T-helper 2 cell treated with Interferon-gamma antibody and Interleukin-4, amounts not matched to agents 100 ng/mL and 5 ng/mL, for 36 hours (primary cell): ENCODE data around the gene FARP1. TPM values are rescaled to one million over a fixed set of nuclear protein-coding genes. Genes with fewer than 3 reads are reported as not detected.

ENCODE experiments used
- intact Hi-C: fragments of 100-400 bp; cut with micrococcal nuclease; formaldehyde crosslinking; loops from one replicate; pipeline ENCODE4 v1.15.1; 2023
- total RNA-seq: library from RNA; stranded (reverse); gene quantifications from 2 replicates; pipeline ENCODE4 v1.2.3, GENCODE V29; 2022

FARP1 gene, protein sequence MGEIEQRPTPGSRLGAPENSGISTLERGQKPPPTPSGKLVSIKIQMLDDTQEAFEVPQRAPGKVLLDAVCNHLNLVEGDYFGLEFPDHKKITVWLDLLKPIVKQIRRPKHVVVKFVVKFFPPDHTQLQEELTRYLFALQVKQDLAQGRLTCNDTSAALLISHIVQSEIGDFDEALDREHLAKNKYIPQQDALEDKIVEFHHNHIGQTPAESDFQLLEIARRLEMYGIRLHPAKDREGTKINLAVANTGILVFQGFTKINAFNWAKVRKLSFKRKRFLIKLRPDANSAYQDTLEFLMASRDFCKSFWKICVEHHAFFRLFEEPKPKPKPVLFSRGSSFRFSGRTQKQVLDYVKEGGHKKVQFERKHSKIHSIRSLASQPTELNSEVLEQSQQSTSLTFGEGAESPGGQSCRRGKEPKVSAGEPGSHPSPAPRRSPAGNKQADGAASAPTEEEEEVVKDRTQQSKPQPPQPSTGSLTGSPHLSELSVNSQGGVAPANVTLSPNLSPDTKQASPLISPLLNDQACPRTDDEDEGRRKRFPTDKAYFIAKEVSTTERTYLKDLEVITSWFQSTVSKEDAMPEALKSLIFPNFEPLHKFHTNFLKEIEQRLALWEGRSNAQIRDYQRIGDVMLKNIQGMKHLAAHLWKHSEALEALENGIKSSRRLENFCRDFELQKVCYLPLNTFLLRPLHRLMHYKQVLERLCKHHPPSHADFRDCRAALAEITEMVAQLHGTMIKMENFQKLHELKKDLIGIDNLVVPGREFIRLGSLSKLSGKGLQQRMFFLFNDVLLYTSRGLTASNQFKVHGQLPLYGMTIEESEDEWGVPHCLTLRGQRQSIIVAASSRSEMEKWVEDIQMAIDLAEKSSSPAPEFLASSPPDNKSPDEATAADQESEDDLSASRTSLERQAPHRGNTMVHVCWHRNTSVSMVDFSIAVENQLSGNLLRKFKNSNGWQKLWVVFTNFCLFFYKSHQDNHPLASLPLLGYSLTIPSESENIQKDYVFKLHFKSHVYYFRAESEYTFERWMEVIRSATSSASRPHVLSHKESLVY
- total RNA-seq = 0.57 and 1.1 TPM in 2 replicates

DNA sequence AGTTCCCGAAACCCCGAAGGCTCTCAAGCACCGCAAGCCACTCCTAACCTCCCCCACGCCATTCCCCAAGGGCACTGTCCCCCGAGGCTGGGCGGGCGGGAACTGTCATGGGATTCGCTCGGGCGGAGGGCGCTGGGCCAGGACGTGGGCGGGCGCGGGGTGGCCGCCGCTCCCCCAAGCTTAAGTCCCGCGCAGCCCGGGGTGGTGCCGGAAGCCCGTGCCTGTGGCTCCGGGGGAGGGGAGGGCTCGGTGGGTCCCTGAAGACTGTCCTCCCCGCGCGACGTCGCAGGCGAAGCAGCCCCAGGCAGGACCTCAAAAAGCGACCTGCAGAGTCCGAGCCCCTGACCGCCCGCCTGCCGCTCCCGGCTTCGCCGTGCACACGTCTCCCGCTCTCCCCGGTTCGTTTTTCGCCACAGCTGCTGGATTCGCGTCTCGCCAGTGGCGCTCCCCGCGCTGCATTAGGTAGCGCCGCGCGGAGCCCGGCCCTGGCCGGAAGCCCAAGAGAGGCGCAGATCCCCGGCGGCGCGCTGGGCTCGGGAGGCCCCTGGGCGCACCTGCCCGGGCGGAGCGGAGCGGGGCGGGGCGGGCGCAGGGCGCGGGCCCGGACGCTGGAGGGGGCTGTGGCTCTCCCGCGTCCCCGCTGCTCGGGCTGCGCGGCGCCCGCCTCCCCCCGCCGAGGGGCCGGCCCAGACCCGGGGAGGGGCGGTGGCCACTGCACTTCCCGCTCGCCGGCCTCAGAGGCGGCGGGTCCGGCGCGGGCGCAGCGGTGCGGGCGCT is at the start of gene FARP1:
FARP1 (plus strand) TSS at position 715 of the 777 bp plus-strand sequence. CDS start 70,149 bp downstream, outside the sequence.
- intact Hi-C loops = loop anchor here (5.0 kb wide), 1 partner anchor 165 kb away; no protein-coding TSS in a partner anchor

DNA sequence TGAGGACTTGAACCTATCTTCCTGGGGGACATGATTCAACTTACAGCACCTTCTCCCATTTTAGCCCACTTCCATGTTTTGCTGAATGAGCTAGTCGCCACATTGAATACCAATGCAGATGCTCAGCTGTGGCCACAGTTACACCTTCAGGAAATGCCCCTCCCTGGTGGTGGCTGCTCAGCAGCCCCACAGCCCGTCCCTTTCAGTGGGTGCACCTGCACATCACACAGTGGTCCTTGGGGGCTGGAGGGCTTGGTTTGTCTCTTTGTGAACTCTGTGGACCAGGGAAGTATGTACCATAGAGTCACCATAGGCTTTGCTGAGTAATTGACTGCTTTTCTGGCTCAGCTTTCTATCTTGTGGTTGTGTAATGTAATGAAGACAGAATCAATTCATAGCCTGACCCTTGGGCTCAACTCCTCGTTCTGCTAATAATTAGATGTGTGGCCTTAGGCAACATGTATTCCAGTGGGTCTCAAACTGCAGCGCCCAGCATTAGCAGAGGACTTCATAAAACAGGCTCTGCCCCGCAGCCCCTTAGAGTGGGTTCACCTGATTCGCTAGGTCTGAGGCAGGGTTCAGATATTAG is 48.1 kb upstream of the FARP1 start:
- intact Hi-C loops = no loop called here

DNA sequence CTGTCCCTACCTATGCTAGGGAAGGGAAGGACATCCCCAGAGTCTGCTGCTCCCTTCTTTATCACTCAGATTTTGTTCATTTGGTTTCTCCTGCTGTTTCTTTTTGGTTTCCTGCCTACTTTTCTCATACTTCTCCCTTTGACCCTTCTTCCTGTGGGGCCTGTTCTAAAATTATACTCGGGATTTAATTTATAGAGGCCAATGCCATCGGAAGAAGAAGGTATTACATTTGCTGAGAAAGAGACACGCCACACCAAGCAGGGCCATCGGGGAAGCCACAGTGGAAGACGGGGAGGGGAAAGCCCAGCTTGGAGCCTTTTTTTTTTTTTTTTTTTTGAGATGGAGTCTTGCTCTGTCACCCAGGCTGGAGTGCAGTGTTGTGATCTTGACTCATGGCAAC is 46.8 kb upstream of the FARP1 start:
- intact Hi-C loops = no loop called here

DNA sequence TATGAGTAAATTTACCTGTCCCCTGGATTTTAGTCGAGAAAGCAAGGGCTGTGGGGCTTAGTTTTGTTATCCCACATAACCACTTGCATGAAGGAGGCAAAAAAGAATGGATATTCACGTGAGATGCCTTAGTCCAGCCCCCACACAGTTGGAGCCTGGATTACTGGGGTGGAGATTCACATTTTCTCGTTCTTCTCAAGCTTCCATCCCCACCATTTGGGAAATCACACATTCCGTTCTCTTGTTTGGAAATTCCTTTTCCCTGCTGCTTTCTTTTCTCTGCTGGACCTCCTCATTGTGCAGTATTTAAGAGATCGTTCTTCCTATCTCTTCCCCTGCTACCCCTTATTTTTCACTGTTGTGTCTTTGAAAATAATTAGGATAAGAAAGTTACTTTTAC is 45.1 kb upstream of the FARP1 start:
- intact Hi-C loops = no loop called here

DNA sequence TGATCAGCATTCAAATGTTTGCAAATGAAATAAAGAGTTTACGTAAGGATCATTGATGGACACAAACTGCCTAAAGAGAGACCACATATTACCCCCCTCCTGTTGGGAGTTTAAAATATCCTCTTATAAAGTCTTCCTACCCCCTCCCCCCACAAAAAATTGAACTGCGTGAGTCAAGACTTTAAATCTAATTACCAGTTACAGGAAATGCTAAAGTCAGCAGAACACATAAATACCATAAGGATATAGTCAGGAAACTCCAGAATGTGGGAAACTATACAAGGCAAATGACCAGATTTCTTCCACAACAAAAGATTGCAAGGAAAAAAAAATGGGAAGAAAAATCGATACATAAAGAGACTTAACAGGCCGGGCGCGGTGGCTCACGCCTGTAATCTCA is 44.4 kb upstream of the FARP1 start:
- intact Hi-C loops = no loop called here

DNA sequence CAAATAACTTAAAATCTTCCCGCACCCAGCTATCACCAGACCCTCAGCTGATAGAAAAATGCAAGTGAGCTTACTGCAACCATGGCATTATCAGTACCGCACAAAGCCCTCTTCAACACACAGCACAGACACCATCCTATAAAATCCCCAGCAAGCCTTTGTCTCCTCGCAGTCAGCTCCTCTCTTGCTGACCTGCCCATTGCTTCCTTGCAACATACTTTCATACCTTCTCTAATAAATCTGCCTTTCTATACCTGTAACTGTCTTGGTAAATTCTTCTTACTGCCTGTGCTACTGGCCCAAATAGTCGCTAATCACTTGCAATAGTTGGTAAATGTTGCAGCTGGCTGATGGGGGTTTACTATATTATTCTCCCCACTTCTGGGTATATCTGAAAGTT is 43.3 kb upstream of the FARP1 start:
- intact Hi-C loops = no loop called here

DNA sequence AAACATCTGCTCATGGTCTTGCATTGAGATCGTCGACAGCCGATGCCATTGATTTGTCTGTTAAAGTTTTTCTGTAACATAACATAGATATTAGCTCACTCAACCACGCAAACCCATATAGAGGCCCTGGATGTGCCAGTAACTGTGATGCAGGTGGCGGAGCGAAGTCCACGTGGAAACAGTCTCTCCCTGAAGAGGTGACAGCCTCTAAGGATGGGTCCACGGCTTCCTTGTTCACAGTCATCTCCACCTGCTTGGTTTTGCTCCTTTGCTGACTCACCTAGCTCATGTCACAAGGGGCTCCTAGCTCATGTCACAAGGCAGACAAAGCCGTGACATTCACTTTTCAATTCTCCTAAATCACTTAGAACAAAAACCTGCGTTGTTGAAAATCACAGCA is 42.4 kb upstream of the FARP1 start:
- intact Hi-C loops = no loop called here

DNA sequence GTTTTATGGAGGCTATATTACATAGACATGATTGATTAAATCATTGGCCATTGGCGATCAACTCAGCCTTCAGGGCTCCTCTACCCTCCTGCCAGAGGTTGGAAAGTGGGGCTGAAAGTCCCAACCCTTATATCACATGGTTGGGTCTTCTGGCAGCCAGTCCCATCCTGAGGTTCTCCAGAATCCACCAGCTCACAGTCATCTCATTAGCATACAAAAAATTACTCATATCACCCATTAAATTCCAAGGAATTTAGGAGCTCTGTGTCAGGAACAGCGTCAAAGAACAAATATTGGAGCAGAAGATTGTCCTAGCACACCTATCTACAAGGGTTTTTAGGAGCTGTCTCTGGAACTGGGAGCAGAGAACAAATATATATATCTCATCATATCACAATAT is 39.4 kb upstream of the FARP1 start:
- intact Hi-C loops = no loop called here

DNA sequence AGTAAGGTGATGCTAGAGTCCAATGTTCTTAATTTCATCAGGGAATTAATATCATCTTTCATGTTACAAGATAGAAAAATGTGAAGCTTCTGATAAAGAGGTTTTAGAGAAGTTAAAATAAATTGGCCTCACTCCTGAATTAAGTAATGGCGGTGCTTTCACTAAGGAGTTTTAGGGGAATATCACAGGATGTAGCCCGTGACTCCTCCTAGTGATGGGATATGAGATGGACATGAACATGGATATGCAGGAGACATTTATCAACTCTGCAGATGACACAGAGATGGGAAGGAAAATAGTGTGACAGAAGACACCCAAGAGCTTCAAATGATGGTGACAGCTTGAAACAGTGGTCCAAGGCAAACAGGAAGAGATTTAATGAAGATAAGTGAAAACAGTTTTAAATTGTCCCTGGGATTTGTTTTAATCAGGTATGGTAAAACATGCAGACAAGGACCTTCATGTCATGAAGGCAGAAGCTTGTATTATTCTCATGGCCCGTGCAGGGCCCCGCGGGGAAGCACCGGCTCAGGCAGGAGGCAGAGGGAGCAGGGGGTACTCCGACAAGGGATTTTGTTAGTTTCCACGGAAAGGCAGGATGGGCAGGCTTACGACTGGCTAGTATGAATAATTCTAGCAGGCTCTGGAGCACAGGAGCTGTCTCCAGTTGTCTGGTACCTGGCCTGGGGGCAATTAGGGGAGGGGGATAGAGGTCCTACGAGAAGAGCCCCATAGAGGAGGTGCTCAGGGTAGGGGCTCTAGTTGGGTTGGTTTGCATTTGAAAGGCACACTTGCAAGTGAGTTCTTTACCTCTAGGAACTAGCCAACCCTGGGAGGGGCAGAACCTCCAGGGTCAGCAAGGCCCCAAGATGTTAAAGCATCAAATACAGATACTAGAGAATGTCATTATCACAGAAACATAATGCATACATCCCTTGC is 38.7 kb upstream of the FARP1 start:
- intact Hi-C loops = no loop called here

DNA sequence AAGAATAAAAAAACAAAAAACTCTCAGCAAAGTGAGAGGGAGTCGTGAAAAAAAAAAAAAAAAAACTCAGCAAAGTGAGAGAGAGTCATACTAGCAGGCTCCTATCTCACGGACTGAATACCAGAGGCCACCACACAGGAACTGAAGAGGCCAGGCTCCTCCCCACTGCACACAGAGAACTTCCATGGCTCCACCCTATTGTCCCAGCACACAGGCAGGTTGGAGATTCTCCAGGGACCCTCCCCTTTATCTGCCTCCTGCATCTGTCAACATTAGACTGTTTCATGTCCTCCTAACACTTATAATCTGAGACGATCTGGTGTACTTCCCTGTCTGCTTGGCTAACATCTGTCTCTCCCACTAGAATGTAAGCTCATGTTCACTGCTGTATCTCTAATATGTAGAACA is 37.0 kb upstream of the FARP1 start:
- intact Hi-C loops = no loop called here

DNA sequence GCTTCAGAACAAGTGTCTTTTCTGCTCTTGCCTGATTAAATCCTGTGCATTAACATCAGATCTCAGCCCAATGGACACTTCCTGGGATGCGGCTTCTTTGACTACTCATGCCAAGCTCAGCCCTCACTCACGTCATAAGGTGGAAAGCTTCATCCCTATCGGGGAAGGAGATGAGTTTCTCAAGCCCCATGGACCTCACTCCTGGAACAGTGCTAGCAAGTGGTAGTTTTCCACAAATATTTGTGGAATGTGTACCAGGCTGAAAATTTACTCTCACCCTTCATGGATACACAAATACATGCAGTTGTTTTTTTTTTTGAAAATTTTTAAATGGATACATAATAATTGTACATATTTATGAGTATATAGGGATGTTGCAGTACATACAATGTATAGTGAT is 34.6 kb upstream of the FARP1 start:
- intact Hi-C loops = no loop called here

DNA sequence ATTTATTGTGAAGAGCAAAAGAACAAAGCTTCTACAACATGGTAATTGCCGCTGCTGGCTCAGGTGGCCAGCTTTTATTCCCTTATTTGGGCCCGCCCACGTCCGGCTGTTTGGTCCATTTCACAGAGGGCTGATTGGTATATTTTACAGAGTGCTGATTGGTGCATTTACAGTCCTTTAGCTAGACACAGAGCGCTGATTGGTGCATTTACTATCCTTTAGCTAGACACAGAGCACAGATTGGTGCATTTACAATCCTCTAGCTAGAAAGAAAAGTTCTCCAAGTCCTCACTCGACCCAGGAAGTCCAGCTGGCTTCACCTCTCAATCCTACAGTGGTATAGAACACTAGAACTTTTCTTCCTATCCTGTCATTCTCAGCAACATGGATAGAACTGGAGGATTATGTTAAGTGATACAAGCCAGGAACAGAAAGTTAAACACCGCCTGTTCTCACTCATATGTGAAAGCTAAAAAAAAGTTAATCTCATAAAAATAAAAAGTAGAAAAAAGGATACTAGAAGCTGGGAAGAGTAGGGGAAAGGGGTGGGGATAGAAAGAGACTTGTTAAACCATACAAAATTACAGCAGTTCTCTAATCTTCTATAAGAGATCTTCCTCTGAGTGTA is 33.6 kb upstream of the FARP1 start:
- intact Hi-C loops = no loop called here

DNA sequence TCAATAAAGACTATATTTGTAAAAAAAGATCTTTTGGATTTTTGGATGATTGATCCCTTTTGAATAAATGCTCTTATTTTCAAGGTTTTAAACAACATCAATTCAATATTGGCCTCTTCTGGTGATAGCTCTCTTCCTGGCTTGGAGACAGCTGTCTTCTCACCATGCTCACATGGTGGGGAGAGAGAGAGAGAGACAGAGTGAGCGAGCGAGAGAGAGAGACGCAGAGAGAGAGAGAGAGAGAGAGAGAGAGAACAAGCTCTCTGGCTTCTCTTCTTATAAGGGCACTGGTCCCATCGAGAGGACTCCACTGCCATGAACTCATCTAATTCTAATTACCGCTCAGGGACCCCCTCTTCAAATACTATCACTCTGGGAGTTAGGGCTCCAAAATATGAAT is 32.1 kb upstream of the FARP1 start:
- intact Hi-C loops = no loop called here

DNA sequence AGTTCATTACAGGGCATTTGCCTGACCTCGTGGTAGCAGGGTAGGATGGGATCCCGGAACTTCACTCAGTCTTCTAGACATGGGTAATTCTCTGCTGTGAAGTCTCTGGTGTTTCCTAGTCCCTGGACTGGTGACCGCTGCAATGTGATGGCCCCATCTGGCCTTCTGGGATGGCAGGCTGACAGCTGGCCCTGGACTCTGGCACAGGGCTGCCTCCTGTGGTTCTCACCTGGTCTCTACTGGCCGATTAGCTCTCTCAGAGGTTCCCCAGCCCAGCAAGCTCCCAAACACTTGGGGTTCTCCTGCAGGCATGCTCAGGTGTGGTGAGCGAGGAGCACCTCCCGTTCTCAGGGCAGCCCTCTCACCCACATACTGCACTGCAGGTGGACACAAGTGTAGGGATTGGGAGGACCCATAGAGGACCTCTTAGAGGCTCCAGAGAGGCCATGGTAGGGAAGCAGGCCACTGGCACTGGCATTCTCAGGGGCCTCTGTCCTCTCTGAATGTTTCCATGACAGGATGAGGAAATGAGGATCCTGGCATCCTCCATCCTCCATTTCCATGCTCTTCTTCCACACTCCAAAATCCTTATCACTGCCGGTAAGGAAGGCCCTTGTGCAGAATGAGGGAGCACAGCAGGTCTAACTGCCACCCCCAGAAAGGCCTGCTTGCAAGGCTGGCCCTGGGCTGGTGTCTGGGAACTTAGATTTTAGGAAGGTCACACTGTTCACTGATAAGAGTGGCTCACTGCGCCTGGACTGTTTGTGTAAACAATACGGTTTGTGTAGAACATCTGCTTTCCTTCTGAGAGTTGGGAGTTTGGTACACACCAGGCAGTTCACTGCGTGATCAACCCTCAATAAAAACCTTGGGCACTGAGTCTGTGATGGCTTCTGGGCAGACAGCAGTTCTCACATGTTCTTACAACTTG is 31.5 kb upstream of the FARP1 start:
- intact Hi-C loops = no loop called here

DNA sequence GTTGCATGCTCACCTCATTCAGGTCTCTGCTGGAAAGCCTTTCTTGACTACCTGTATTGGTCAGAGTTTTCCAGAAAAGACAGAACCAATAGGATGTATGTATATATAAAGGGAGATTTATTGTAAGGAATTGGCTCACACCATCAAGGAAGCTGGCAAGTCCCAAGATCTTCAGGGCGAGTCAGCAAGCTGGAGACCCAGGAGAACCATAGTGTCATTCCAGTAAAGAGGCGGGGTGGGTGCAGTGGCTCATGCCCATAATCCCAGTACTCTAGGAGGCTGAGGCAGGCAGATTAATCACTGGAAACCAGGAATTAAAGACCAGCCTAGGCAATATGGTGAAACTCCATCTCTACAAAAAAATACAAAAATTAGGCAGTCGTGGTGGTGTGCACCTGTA is 30.4 kb upstream of the FARP1 start:
- intact Hi-C loops = no loop called here

DNA sequence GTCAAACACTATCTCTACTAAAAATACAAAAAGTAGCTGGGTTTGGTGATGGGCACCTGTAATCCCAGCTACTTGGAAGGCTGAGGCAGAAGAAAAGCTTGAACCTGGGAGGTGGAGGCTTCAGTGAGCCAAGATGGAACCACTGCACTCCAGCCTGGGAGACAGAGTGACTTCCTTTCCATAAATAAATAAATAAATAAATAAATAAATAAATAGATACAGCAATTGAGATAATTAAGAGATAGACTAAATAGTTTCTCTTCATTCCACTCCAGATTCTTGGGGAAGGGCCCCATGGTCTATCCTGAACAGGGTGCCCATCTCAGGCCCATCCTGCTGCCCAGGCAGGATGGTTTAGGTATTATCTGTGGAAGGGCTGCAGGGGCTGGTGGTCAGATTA is 24.0 kb upstream of the FARP1 start:
- intact Hi-C loops = no loop called here

DNA sequence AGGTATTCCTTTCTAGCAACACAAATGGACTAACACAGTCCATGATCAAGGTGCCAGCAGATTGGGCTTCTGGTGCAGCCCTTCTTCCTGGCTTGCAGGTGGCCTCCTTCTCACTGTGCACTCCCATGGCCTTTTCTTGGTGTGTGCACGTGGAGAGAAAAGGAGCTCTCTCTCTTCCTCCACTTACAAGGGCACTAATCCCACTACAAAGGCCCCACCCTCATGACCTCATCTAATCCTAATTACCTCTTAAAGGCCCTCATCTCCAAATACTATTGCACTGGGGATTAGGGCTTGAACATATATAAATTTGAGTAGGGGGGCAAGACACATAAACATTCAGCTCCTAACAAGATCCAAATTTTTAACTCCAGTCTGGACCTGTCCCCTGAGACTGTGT is 19.7 kb upstream of the FARP1 start:
- intact Hi-C loops = no loop called here

DNA sequence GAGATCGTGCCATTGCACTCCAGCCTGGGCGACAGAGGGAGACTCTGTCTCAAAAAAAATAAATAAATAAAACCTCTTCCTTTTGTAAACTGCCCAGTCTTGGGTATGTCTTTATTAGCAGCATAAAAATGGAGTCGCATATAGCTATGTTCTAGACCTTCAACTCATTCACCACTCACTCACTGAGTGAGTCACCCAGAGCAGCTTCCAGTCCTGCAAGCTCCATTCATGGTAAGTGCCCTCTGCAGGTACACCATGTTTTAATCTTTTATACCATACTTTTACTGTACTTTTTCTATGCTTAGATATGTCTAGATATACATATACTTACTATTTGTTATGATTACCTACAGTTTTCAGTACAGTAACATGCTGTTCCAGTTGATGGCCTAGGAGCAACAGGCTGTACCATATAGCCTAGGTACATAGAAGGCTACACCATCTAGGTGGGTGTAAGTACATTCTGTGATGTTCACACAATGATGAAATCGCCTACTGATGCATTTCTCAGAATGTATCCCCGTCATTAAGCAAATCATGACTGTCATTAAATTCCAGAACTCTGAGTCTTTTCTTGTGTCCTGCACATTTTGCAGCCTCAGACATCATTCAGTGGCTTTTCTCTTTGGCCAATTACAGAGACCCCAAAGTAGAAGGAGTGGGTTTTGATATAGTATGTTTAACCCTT is 13.7 kb upstream of the FARP1 start:
- intact Hi-C loops = no loop called here
